Activated CD8-positive, alpha-beta memory T cell treated with anti-CD3 and anti-CD28 coated beads for 48 hours (primary cell): Measurements from ENCODE around the gene IL12B.
"Not testable (repeated sequence)": the region's sequence is repeated elsewhere in the genome, so short reads cannot be mapped to it uniquely, and the experiment has no call there.

Experiments
- DNase-seq, 3 experiments: peaks; one replicate each; pipeline ENCODE4 v3.0.0-alpha.2; 2020; ENCODE audit warnings: low read depth in 2 of 3, low spot score in 2 of 3

Gene IL12B

DNA sequence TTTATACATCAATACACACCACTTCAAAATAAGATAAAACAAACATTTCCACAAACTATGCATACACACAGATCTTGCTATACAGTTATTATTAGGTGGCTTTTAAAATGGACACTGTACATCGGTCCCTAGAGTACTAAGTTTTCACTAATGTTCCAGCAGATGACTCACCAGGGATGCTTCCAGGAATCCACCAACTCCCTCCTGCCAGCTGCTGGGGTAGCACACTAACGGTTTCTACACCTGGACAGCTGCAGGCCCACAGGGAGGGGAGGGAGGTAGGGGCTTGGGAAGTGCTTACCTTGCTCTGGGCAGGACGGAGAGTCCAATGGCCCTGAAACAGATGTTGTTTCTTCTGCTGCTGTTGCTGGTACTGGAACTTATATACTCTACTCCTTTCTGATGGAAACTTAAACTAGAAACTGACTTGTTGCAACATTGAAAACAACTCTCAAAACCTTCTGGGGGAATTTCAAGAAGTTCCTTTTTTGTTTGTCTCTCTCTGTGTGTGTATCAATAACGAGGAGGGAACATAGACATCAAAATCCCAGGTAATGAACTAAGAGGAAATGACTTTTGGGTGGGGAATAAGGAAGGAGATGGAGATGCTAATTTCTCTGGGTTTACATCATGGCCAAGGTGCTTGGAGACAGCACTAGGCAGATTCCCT, at the start of gene IL12B:
Gene IL12B (minus strand): TSS at position 357 of the 670 bp plus-strand sequence. CDS start 3,705 bp downstream, outside the sequence.
- no peak for DNase-seq

DNA sequence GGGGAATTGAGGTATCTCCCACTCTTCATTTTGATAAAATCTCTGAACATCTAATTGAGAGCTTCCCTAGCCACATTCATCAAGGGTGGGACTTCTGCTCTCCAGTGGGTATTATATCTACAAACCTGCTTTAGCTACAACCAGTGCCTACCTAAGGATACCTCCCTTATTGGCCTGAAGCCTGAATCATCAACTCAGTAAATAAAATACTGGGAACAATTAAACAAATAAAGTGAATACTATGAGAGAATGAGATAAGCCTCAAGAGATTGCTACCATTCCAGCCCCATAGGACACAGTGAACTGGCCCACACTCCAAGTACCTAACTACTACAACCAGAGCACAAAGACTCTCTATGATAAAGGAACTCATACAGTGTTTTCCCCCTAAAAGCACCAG, 47.4 kb upstream of the IL12B start:
- DNase-seq, result no peak

DNA sequence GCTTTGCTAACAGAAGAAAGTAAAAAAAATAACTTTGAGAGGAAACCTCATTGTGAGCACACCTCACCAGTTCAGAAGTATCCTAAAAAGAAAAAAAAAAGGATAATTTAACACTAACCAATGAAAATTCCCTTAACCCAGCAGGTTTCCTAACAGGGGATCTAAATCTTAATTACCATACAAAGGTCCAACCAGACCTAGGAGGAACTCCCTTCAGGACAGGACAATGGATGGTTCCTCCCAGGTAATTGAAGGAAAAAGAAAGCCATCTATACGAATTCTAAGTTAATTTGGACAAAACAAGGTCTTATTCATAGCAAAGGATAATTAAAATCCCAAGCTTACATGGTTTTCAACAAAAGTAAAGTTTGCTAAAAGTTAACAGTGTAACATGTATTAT, 37.6 kb upstream of the IL12B start:
- not testable (repeated sequence) for DNase-seq

DNA sequence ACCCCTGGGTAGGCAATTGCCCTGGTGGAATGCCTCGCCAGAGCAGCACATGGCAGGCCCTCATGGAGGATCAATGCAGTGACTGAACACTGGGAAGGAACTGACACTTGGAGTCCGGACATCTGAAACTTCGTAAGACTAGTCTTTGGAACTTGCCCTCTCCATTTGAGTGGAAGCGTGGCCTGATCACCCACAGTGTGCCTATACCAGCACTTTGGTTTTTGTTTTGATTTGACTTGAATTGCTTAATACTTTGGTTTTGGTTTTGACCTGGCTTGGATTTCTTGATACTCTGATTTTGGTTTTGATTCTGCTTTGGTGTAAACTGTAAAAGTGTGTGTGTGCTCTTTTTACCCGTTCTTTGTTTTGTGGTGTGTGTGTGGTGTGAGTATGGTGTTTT, 36.5 kb upstream of the IL12B start:
- DNase-seq, result not testable (repeated sequence)

DNA sequence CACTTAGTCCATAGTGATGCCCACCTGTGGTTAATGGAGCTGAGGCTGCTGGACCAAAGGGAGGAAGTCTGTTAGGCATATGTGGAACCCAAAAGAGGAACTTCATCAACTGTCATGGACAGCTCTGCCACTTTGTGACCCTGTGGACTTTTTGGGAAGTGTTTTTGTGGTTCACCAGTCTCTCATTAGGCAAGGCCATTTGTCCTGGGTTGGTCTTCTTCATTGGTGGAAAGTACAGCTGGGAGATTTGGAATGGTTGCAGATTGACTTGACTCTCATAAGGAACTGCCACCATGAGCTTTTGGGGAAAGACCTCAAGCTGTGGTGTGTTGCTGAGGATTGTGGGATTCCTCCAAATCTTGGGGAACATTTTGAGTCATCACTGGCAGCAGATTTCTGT, 31.9 kb upstream of the IL12B start:
- DNase-seq, result no peak

DNA sequence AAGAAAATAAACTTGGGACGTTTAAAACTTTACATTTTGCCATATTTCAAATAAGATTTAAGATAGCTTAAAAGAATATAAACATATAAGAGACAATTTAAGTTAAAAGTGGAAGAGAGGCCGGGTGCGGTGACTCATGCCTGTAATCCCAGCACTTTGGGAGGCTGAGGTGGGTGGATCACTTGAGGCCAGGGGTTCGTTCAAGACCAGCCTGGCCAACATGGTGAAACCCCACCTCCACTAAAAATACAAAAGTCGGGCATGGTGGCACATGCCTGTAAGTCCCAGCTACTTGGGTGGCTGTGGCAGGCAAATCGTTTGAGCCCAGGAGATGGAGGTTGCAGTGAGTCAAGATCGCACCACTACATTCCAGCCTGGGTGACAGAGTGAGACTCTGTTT, 29.6 kb upstream of the IL12B start:
- not testable (repeated sequence) for DNase-seq

- no peak for DNase-seq
Measured at GRCh38 chr5:159359408-159359807, 29.1 kb upstream of the IL12B start.

DNA sequence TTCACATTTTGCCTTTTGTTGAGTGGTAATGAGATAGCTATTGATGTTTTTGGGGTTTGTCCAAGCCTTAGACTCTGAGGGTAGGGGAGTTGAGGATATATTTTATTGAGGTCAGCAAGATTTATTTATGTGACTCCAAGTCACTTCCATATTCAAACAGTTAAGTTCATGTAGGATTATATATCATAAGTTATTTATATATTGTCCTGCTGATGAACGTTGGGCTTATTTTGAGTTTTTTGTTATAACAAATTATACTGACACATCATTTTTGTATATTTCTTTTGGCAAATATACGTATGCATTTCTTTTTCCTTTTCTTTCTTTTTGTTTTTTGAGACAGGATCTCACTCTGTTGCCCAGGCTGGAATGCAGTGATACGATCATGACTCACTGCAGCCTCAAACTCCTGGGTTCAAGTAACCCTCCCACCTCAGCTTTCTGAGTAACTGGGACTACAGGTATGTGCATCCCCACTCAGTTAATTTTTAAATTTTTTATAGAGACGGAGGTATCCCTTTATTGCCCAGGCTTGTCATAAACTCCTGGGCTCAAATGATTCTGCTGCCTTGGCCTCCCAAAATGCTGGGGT, 23.5 kb upstream of the IL12B start:
- DNase-seq, result no peak

DNA sequence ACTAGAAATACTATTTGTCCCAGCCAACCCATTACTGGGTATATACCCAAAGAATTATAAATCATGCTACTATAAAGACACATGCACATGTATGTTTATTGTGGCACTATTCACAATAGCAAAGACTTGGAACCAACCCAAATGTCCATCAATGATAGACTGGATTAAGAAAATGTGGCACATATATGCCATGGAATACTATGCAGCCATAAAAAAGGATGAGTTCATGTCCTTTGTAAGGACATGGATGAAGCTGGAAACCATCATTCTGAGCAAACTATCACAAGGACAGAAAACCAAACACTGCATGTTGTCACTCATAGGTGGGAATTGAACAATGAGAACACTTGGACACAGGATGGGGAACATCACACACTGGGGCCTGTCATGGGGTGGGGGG, 20.4 kb upstream of the IL12B start:
- not testable (repeated sequence) for DNase-seq

DNA sequence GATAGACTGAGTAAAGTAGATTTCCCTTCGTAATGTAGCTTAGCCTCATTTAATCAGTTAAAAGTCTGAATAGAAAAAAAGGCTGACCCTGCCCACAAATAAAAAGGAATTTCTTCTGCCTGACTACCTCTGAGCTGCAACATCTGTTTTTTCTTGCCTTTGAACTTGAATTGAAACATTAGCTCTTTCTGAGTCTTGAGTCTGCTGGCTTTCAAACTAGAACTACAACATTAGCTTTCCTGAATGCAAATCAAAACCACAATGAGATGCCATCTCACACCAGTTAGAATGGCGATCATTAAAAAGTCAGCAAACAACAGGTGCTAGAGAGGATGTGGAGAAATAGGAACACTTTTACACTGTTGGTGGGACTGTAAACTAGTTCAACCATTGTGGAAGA, 19.9 kb upstream of the IL12B start:
- DNase-seq, result not testable (repeated sequence)

DNA sequence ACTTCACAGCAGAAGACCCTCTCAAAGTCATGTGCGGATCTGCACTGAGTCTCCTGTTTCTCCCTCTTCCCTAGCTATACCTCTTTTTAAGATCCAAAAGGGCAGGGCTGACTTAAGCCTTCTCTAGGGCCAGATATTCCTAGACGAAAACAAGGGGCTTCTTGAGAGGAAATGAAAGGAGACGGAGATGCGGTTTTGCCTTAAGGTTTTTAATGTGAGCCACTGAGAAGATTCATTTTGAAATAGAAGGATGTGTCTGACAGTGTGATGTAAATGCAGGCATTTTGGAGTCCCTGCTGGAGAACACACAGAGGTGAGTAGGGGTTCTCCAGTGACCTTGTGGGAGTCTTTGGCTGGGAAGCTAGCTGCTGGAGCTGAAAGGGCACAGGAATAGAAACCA, 15.6 kb upstream of the IL12B start:
- no peak for DNase-seq

DNA sequence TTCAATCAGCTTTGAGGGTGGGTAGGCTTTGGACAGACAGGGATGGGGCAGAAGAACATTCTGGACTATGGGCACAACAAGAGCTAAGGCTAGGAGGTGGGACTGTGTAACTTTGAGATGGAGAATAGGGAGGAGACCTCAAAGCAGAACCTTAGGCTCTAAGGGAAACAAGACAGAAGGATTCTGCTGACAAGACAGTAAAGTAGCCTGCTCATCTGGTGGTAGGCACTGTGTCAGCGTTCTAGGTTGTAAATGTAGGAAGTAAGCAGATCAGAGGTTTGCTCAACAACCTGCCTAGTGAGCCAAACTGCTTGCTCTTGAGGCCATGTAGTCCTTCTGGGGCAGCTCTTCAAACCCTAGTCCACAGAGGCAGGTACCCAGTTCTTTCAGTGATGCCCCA, 15.0 kb upstream of the IL12B start:
- DNase-seq, result no peak

DNA sequence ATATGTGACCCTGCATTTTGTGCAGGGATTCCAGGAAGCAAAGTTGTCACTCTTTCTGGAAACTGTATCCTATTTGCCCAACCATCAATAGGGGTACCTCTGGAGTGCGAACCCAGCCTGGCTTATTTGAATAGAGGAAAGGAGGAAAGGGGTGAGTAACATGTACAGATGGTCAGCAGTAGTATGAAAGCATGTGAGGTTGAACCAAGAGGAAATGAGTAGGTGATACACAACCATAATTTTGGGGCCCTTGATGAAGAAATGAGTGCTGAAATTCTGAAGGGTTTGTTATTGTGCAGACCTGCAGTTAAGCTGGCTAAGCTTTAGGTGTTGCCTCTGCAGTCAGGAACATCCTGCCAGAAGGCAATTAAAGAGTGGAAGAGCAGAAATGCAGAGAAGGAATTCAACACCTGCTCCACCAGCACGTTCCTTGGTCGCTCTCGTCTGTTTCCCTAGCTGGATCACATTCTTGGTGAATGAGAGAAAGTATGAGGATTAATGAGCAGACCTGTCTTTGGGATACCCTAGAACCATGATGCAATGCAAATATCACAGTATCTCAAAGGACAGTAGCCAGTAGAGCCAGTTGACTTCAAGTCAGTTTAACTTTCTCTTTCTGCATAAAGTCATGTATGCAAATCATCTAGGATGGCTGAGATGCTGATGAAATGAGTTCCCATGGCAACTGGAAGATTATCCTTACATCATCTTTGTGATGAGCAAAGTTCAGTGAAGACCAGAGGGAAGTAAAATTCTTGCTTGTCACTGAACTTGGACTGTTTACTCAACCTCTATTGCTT, 13.2 kb upstream of the IL12B start:
- no peak for DNase-seq

- DNase-seq, result no peak
Measured at GRCh38 chr5:159342840-159343239, 12.6 kb upstream of the IL12B start.

GRCh38 chr5:159341906-159342310, 11.6 kb upstream of the IL12B start:
- DNase-seq, result no peak

DNA sequence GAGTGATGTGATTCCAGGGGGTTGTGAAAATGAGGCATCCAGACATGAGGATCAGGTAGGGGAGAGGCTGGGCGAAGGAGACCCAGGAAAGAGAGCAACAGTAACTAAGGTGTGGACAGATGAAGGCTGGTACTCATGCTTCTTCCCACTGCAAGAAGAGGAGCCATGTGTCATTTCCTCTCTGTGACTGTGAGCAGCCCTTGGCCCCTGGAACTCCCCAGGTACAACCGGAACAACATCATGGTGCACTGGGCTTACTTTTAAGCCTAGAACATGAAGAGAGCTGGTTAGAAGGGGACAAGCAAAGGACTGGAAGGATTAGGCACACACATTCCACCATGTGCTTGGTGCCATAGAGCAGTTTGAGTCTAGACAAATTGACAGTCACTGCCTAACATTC, 10.9 kb upstream of the IL12B start:
- no peak for DNase-seq

GRCh38 chr5:159340511-159340910, 10.2 kb upstream of the IL12B start:
- DNase-seq, result no peak

- no peak for DNase-seq
Measured at GRCh38 chr5:159339460-159339859, 9.2 kb upstream of the IL12B start.

DNA sequence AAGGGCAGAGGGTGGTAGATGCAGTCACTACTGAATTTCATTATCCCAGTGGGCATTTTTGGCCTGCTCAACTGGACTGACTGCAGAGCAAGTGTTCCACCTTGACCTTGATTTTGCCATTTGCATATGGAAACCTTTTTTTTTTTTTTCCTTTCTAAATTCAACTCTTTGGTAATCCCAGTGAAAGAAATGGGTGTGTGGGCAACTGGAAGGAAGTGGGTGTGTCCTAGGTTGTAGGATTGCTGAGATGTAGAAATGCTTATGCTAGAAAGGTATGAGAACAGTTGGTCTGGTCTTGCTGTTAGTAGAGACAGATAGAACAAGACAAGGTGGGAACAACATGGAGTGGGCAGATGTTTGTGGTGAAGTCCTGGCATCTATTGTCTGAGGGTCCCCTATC, 7.8 kb upstream of the IL12B start:
- no peak for DNase-seq

DNA sequence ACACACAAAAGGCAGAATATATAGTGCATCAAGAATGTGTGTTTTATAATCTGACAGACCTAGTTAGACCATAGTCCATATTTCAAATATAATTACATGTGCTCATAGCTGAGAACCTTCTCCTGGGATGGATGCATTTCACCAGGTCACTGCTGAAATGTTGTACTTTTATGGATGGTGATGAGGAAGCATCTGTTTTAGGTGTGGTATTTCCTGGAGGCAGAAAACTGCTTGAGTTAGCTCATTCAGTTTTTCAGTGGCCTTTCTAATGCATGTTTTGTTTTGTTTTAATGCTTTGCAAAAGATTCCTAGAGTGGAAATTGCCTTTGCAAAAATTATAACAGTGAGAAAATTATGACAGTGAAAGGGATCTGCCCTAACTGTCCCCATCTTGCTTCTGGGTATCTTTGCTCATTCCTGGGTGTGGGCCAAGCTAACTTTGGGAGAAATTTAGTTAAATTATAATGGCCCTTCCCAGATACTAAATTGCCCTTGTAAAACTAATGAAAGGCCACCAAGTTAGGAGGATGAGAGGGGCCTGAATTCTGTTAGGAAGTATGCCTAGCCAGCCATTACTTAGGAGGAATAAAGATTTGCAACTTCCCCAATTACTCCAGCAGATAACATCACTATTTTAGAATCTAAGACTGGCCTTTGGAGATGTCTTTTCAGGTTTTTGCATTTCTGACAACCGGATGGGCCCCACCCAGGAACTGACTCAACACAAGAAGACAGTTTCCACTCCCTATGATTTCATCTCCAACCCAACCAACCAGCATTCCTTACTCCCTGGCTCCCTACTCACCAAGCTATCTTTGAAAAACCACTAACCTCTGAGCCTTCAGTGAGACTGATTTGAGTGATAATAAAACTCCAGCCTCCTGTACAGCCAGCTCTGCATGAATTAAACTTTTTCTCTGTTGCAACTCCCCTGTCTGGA, 7.0 kb upstream of the IL12B start:
- DNase-seq, result no peak

- DNase-seq, result no peak
Measured at GRCh38 chr5:159336586-159336985, 6.3 kb upstream of the IL12B start.
